GM18909 (cell line): ENCODE results near the gene FRMD4A.

Experiments
- ATAC-seq: cut with Tn5 transposase; IDR thresholded peaks from one replicate; pipeline ENCODE4 v1.9.1; 2021; ENCODE audit warnings: mild to moderate bottlenecking; ENCODE audit not compliant: unreplicated experiment, poor library complexity

FRMD4A gene

DNA sequence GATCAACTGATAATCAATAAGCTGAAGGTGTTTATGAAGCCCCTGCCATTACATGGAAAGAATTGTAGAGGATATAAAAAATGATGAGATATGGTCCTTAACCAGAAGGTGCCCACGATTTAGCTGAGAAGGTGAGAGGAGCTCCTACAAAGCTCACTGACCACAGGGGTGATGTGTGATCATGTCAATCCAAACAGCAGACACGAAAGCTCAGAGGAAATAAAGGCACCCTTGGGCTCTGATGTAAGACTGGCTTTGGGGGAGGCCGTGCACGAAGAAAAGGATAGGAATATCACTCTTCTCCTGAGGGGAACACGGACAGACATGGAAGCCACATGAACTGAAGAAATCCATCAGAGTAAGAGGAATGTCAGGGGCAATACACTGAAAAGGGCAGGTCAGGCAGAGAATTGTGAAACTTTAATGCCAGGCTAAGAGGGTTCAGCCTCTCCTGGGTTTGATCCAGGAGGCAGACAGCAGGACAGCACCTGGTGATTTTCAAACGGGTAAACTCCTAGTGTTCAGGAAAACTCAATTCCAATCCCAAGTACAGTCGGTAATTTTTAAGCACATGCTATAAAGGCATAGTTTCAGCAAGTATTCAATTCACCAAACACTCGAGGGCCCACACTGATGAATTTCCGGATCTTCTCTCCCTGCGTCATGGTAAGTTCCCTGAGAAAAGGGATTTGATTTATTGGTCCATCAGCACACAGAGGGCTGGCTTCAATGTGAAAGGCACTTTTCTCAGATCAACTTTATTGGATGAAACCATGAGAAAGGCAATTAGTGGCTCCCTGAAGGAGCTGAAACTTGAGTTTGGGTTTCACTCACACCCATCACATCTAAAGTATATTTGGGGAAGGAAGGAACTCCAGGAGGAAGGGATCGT, 580.2 kb downstream of the FRMD4A start:
- no peak for ATAC-seq

DNA sequence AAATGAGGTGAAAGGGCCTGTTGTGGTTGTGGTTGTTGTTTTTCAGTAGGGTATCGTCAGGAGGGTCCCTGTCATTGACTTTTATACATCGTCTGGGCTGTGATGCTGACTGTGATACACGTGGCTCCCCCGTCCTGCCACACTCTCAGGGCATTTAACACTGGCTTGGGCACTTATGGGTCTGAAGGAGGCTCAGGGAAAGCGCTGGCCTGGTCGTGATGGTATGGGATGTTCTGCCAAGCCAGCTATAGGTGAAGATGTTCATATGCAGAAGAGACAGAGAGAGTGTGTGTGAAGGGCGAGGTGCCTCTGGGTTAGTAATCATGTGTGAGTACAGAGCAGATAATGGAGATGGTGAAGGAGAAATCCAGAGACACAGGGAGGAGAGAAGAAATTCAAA, 585.5 kb downstream of the FRMD4A start:
- ATAC-seq: no peak

DNA sequence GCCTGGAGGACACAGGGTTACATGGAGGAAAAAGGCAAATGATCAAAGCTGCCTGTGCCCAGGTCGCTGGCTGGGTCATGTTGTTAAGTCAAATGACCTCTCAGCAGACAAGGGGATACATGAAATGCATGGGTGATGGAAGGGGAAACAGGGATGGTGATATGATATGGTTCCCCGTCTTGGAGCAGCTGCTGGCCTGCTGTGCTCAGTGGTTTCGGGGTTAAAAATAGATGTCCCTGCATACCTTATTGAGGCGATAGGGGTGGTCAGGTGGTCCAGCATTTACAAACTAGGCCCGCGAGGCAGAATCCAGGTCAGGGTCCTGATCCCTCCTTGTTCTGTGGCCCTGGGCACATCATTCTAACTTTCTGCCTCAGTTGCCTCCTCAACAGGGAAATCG, 586.8 kb downstream of the FRMD4A start:
- ATAC-seq: no peak

DNA sequence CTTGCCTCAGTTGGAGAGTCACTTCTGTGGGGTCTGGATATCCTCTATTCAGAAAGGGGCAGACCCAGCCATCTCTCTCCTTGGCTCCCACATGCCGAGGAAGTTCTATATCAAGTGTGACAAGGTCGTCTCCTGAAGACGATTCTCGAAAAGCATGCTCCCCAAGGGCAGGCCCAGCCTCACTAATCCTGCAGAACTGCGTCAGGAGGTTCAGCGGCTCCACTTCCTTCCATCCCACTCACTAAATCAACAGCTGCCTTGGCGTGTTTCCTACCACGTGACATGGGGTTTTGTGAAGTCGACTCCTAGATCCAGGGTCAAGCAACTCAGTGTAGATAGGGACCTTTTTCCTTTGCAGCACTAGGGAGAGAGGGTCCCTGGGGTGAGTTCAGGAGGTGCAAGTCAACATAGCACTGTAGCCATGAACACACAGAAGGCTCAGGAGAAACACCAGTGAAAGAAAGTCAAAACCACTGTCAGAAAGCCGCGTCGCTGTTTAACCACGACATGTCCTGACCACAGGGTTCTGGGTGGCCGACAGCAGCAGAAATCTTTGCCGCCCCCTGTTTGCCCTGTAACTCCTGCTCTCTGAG, 587.5 kb downstream of the FRMD4A start:
- ATAC-seq: peak; percentile 73

DNA sequence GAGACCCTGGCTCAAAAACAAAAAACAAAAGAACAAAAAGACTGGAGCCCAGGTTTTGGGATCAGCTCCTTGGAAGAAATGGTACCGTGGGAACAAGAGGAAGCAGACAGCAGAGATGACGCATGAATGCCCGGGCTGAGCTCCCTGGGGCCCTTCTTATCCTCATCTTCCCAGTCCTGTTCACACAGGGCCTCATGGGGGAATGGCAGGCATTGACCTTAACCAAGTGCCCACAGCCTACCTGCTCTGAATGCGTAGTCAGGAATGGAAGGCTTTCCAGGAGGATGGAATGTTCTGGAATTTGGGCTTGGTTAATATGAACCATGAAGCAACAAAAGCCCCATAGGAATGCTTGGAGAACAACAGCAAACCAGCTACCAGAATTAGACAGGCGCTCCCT, 589.3 kb downstream of the FRMD4A start:
- ATAC-seq: no peak

DNA sequence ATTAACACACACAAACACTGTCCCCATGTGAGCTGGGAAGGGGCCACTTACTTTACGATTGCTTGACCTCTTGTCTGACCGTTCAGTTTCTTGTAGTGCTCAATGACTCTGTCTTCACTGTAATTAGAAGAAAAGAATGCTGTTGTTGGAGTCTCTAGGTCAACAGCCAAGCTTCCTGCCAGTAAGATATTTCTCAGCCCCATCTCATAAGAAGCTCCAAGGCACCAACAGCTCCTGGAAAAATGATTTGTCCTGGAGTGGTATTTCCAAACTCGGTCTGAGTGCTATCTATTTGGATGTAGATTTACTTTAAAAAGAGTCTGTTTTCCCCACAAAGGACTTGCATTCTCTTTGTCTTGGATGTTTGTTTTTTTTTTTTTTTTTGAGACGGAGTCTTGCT, 590.3 kb downstream of the FRMD4A start:
- ATAC-seq: no peak

DNA sequence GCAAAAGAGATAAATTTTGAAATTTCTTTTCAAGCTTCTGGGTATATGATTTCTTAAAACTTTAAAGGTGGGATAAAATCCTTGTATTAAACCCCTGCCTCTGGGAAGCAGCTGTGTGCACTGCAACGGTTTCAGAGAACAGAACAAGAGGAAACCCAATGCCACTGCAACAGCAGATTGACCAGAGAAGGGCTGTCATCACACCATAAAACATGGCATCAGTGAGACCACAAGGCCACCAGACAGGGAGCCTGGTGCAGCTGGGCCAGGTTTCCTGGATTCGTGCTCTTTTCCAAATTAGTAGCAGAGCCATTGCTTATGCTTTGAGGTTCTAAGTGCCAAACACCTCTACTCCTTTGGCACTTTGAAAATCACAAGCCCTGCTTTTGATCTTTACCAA, 591.5 kb downstream of the FRMD4A start:
- no peak for ATAC-seq

DNA sequence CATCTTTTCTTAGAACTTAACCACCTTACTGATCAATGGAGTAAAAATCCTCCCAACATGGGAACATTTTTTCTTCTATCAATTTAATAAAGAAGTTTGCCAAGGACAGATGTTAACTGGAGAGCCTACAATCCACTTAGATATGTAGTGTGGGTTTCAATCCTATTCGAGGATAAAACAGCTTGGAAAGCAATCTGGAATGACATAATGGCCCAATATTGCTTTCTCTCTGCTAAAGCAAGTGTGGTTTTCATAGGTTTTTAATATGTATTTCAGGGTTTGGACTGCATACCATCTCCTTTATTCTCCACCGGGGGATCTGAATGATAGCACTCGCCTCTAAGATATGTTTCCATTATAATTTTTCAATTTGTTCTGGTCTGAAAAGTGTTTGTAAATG, 594.2 kb downstream of the FRMD4A start:
- ATAC-seq: no peak

DNA sequence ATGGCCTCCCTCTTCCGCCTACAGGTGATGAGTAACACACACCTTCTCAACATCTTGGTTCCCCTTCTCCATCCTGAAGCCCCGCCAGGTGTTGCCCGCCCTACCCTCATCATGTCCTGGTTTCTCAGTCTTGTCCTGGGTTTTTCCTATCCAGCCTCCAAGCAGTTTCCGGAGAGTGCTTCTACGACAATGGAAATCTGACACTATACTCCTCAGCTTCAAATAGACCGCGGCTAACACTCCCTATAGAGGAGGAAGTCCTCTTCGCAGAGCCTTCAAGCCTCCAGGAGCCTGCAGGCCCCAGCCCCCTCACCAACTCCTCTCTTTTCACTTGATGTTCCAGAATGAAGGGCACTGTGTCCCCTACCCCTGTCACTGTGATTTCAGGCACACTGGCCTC, 596.6 kb downstream of the FRMD4A start:
- no peak for ATAC-seq

DNA sequence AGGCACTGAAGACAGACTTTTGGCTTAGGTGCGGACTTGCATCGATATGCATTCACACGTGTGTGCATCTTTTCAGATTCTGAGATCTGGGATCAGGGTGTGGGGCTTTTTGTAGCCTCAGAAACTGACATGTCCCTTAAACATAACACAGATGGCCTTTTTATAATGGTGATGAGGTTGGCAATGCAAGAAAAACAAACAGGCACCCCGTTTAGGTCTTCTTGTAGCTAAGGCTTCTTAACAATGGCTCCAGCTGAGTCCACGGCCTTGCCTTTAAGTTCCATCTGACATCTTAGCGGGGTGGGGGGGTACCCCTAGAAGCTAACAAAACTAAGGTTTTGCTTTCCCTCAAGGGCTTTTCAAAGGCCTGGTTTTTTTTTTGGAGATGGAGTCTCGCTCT, 597.7 kb downstream of the FRMD4A start:
- no peak for ATAC-seq

DNA sequence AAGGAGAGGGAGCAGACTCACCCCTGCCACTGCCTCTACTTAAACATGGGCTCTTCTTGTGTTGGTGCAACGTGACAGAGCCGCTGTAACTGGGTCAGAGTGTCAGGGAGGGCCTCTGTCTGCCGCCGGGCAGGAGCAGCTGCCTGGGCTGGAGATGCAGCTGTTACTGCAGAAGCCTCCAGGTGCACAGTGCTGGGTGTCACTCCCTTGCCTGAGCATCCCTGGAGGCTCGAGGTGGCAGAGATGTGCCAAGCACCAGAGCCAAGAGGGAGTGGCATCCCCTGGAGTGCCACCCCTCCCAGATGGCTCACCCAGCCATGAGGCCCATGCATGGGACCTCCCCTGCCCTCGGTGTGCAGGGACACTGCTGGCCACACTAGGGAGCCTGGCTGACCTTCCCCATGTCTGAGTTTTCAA, 598.3 kb downstream of the FRMD4A start:
- ATAC-seq: no peak

DNA sequence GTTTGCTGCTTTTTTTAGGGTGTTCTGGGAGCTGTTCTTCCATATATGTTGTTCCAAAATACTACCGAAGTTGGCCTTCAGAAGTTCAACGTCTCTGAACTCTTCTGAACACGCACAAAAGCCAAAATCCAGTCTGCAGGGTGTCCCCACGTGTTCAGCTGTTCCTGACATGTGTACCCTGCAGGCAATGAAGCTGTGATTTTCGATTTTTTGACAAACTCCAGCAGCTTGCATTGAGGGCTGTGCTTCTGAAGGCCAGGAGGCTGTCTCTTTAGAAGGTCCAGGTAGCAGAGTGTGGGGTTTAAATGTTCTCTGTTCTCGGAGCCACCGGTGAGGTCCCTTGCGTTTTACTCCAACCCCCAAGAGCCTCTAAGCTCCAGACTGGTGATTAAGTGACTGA, 598.9 kb downstream of the FRMD4A start:
- no peak for ATAC-seq

DNA sequence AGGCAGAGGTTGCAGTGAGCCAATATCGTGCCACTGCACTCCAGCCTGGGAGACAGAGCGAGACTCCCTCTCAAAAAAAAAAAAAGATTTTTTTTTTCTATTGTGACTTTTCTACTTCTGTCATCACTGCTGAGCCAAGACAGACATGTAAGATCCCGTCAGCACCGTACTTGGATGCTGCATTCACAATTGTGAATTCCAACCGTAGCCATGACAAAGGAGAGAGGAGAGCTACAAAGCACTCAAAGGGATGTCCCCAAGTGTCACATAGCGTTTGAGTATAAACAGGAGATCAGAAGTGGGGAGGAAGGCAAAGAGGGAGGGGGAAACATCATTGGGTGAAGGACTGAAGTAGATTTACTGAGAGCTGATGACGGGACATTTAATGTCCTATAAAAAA, 599.8 kb downstream of the FRMD4A start:
- no peak for ATAC-seq

DNA sequence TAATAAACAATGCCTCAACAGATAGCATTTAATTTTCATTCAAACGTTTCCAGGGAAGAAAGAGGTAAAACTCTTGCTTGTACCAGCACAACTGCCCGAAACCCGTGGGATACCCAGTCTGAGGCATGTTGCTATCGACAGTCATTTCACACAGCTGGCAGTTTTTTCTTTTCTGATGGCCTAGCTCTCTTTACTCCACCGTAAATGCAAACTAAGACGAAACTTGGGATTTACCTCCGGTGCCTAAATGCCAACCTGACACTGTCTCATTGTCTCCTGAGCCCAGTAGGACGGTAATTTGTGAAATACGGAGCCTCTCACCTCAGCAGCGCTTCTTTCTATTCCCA, 600.4 kb downstream of the FRMD4A start:
- ATAC-seq: no peak

DNA sequence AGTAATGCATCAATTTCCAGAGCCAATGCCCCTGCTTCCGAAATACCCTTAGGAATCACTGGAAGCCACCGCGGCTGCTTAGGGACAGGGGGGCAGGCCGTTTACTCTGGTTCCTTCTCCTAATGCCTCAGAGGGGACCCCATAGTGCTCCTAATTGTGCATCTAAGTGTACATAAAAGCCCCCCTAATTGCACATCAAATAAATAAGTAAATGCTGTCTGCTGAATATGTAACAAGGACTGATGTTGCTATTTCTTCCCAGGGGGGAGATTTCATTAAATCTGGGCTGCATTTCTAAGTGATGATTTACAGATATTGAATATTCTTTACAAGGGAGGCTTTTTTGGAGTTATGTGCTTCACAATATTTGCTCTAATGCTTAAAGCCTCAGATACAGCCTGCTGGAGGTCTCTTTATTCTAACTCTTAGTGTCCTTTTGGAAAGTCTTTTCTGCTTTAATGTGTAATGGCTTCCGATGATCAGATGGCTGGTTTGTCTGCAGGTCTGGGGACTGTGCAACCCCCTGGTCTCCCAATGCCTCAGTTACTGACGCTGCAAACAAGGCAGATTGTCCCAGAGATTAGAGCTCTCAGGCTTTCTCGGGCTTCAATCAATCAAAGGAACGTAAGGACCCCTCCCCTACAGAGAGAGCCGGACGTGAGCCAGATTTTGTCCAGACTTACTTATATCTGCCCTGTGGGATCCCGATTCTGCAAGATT, 601.0 kb downstream of the FRMD4A start:
- no peak for ATAC-seq

DNA sequence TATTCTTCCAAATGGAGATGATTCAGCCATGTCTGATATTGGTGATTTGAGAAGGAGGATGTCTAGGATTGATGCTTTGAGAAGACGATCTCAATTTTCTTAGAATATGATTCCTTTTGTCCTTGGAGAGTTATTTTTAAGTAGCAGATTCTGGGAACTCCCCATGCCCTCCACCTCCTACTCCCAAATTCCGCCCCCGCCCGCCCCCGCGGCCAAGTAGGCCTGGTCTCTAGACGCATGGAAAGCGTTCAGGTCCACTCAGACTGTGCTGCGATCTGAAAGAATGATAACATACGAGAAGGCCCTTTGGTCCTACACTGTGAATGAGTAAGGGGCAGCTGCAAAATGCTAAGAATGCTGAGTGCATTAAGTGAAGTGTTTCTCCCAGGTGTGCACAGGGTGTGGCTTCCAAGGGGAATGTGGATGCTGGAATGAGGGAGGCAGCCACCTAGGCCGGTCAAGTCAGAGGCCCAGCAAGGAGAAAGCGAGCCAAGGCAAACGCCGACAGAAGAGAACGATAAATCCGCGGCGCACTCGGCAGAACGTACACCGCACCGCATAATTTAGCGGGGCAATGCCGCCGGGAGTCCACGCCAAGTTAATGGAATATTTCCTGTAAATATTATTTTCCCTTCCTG, 601.7 kb downstream of the FRMD4A start:
- no peak for ATAC-seq

DNA sequence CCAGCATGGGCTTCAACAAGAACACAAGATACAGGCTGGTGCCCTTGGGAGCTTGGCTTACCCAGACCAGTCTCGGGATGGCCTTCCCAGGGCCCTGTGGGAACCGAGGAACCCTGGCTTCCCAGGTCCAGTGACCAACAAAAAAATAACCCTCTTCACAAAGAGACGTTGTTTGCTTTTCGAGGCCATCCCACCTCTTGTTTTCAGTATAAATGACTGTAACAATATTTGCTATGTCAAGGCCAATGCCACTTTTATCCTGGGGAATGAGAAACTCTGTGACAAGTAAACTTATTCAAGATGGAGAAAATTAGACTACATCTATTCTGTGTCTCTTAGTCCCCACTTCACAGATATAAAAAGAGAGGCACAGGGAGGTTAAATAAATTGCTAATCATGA, 605.1 kb downstream of the FRMD4A start:
- ATAC-seq: no peak

DNA sequence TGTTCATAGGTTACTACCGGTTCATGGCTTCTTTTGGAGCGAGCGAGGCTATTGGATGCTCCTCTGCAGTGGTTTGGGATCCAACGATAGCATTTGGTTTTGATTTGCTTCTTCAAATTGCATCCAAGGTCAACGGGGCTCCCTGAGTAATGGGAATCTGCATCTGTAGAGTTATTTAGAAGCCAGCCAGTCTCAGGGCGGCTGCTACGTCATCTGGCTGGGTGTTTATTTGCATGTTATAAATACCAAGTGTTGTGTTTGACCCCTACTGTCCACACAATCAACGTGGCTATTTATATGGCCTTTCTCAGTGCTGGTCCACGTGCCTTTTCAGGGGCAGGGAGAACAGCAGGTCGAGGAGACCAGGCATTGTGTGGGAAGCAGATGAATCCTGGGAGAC, 606.2 kb downstream of the FRMD4A start:
- no peak for ATAC-seq

DNA sequence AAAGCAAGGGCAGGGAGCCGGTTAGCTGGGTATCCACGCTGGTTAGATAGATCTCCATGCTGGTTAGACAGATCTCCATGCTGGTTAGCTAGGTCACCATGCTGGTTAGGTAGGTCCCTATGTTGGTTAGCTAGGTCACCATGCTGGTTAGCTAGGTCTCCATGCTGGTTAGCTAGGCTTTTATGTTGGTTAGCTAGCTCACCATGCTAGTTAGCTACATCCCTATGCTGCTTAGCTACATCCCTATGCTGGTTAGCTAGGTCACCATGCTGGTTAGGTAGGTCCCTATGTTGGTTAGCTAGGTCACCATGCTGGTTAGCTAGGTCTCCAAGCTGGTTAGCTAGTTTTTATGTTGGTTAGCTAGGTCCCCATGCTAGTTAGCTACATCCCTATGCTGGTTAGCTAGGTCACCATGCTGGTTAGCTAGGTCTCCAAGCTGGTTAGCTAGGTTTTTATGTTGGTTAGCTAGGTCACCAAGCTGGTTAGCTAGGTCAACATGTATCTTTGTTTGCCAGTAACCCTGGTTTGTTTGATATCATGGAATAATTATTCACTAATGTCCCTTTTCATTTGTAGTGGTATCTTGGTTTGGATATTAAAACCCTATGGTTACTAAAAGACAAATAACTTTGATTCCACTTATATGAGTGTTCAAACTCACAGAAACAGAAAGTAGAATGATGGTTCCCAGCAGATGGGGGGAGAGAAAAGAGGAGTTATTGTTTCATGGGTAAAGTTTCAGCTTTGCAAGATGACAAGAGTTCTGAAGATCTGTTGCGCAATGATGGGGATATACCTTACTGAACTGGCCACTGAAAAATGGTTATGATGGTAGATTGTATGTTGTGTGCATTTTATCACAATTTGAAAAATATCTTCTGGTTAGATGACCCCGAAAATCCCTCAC, 607.7 kb downstream of the FRMD4A start:
- ATAC-seq: no peak

DNA sequence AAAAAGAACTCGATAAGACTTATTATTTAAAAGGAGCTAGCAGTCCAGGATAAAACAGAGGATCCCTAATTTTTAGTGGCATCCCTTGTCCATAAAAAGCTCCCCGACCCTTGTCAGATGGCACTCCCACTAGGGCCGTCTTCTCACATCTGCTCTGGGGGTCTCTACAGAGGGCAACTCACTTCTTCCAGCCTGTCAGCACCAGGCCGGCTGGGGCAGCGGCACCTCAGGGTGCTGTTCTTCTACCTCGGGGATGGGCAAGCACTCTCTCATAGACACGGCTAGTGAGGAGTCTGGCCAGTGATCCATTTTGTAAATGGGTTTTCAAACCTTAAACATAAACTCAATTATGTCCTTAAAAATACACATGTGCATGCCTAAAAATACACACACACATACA, 609.2 kb downstream of the FRMD4A start:
- ATAC-seq: no peak
